Measurements from ENCODE around the gene RIMS4.

RIMS4 gene

DNA sequence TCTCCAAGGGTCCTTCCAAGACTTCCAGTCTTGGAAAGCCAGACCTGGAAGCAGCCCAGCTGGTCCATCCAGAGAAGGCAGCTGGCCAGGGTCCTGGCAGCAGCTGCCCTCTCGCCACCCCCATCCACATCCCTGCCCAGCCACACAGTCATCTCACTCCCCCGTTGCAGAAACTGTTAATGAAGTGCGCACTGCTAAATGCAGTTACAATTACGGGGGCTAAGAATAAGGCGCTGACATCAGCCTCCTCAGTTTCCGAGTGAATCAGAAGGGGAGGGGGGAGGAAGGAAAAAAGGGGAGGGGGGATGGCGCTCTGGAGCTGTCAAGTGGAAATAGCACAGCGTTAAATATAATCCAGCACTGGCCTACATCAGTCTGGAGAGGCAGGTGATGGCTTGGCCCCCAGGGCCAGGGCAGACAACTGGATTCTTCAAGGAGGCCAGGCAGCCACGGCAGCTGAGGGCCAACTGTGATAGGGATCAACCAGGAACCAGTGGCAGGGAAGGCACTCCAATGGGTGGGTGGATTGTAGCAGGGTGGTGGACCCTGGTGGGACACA, 6.9 kb downstream of the RIMS4 start:
- Histone ChIP-seq H3K27me3 (peaks cover 65% of the 10 kb centered on the region), H3K36me3 (no peaks in the 10 kb centered on the region), H3K9me3 (no peaks in the 10 kb centered on the region), H3K4me3 (ENCODE audit: low read depth in 1 of 2, low read length in 1 of 2) (no peak overlapping the region), H3K4me1 (ENCODE audit: control insufficient read depth in 1 of 2, insufficient read depth in 1 of 2, low read depth in 1 of 2, low read length in 1 of 2) (no peaks in the 10 kb centered on the region), H3K27ac (no peak overlapping the region)
- TF ChIP-seq, protein P1, sequence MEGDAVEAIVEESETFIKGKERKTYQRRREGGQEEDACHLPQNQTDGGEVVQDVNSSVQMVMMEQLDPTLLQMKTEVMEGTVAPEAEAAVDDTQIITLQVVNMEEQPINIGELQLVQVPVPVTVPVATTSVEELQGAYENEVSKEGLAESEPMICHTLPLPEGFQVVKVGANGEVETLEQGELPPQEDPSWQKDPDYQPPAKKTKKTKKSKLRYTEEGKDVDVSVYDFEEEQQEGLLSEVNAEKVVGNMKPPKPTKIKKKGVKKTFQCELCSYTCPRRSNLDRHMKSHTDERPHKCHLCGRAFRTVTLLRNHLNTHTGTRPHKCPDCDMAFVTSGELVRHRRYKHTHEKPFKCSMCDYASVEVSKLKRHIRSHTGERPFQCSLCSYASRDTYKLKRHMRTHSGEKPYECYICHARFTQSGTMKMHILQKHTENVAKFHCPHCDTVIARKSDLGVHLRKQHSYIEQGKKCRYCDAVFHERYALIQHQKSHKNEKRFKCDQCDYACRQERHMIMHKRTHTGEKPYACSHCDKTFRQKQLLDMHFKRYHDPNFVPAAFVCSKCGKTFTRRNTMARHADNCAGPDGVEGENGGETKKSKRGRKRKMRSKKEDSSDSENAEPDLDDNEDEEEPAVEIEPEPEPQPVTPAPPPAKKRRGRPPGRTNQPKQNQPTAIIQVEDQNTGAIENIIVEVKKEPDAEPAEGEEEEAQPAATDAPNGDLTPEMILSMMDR (IDR thresholded peaks at IDR 0.05) = no peak

DNA sequence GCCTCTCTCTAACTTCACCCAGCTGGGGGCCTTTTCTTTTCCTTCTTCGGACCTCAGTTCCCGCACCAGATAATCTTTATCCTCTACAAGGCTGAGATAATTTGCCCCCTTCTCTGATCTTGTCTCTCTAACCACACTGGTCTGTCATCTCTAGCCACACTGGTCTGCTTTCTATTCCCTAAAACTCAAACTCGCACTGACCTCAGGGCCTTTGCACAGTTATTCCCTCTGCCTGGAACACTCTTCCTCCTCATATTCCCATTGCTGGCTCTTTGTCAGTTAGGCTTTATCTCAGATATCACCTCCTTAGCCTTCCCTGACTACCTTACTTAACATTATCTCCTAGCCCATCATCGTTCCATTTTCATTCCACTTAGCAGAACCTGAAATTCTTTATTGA, 7.6 kb downstream of the RIMS4 start:
- Histone ChIP-seq H3K27me3 (peaks cover 65% of the 10 kb centered on the region), H3K9me3 (no peaks in the 10 kb centered on the region), H3K4me3 (ENCODE audit: low read depth in 1 of 2, low read length in 1 of 2) (no peak overlapping the region), H3K36me3 (no peaks in the 10 kb centered on the region), H3K4me1 (ENCODE audit: control insufficient read depth in 1 of 2, insufficient read depth in 1 of 2, low read depth in 1 of 2, low read length in 1 of 2) (no peaks in the 10 kb centered on the region), H3K27ac (no peak overlapping the region)
- TF ChIP-seq, protein P1 (IDR thresholded peaks at IDR 0.05) = no peak

DNA sequence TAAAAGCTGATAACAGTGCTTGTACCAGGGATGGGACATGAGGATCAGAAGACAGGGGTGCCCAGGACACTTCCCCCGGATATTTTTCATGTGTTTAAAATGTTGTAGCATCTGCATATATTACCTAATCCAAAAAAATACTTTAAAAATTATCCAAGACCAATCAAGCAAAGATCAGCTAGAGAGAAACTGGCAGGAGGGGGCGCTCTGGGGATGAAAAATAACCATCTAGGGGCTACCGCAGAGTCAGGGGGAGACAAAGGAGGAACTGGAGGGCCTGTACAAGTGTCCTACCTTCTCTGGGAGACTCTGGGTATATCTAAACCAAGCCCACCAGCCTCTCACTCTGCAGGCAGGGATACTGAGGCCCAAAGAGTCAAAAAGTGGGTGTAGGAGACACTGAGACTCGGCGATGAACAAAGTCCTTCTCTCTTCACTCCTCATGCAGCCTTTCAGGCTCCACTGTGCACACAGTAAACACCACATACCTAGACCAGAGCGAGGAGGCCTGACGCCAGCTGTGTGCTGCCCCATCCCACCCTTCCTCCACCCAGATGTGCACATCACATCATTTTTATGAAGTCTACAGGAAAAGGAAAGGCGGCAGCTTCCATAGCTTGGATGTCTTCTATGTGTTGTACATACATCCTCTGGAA, 9.8 kb downstream of the RIMS4 start:
- Histone ChIP-seq H3K9me3 (no peaks in the 10 kb centered on the region), H3K36me3 (no peaks in the 10 kb centered on the region), H3K4me3 (ENCODE audit: low read depth in 1 of 2, low read length in 1 of 2) (no peak overlapping the region), H3K27me3 (peaks cover 58% of the 10 kb centered on the region), H3K27ac (no peak overlapping the region), H3K4me1 (ENCODE audit: control insufficient read depth in 1 of 2, insufficient read depth in 1 of 2, low read depth in 1 of 2, low read length in 1 of 2) (no peaks in the 10 kb centered on the region)
- TF ChIP-seq, protein P1 (IDR thresholded peaks at IDR 0.05) = no peak

DNA sequence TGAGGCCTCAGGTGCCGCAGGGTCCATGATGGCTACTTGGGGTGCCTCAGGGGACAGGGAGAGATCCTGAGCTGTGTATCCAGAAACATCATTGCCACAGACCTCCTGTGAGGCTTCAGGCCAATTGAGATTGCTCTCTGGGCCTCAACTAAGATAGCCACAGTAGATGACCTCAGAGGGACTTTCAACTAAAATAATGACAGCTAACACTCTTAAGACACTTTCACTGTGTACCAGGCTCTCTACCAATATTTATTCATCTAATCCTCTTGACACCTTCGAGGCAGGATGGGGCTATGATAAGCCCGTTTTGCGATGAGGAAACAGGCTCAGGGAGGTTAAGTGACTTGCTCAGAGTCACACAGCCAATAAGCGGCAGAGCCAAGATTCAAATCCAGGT, 10.7 kb downstream of the RIMS4 start:
- Histone ChIP-seq H3K36me3 (no peaks in the 10 kb centered on the region), H3K27ac (no peak overlapping the region), H3K9me3 (no peaks in the 10 kb centered on the region), H3K4me3 (ENCODE audit: low read depth in 1 of 2, low read length in 1 of 2) (no peak overlapping the region), H3K27me3 (peaks cover 54% of the 10 kb centered on the region), H3K4me1 (ENCODE audit: control insufficient read depth in 1 of 2, insufficient read depth in 1 of 2, low read depth in 1 of 2, low read length in 1 of 2) (no peaks in the 10 kb centered on the region)
- TF ChIP-seq, protein P1 (IDR thresholded peaks at IDR 0.05) = no peak

DNA sequence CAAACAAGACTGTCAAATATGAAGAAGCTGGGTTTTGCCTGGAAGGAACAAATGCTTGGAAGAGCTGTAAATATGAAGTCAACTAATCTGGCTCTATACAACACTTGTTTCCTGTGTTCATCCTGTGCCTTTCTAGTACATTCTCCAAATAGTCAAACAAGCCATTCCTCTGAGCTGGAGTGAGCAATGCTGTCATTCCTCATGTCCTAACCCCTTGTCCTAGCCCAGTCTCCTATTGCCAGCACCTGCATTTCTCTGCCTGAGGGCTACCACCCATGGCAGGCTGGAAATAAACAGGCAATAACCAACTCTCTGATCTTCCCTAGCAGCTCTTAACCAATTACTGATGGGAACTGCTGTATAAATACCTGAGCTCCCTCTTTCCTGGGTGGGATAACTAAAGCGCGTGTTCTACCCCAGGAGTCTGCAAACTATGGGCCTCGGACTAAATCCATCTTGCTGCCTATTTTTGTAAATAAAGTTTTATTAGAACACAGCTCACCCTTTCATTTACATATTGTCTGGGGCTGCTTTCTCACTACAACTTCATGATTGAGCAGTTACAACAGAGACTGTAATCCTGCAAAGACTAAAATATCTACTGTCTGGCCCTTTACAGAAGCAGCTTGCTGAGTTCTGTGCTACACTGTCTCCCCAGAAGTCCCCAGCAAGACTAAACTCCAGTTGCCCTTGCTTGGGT, 13.4 kb downstream of the RIMS4 start:
- H3K27me3 ChIP-seq = peaks cover 29% of the 10 kb centered on the region
- no peaks in the 10 kb centered on the region for H3K36me3 ChIP-seq
- no peak overlapping the region for H3K27ac ChIP-seq
- H3K4me1 ChIP-seq (ENCODE audit: control insufficient read depth in 1 of 2, insufficient read depth in 1 of 2, low read depth in 1 of 2, low read length in 1 of 2) = no peaks in the 10 kb centered on the region
- H3K4me3 ChIP-seq (ENCODE audit: low read depth in 1 of 2, low read length in 1 of 2) = no peak overlapping the region
- TF ChIP-seq, protein P1 (IDR thresholded peaks at IDR 0.05) = no peak
- no peaks in the 10 kb centered on the region for H3K9me3 ChIP-seq
